ENCODE data around the gene BRAF. TPM values are rescaled to one million over a fixed set of nuclear protein-coding genes. Genes with fewer than 3 reads are reported as not detected.
A peak's percentile ranks its signal among the peaks of the same experiment; 100 is the strongest.

Gene BRAF
- total RNA-seq, result 10 to 100 TPM; 54.3 to 67.7 (median 64.1) TPM
- 84.2 TPM for total RNA-seq (2013)

DNA sequence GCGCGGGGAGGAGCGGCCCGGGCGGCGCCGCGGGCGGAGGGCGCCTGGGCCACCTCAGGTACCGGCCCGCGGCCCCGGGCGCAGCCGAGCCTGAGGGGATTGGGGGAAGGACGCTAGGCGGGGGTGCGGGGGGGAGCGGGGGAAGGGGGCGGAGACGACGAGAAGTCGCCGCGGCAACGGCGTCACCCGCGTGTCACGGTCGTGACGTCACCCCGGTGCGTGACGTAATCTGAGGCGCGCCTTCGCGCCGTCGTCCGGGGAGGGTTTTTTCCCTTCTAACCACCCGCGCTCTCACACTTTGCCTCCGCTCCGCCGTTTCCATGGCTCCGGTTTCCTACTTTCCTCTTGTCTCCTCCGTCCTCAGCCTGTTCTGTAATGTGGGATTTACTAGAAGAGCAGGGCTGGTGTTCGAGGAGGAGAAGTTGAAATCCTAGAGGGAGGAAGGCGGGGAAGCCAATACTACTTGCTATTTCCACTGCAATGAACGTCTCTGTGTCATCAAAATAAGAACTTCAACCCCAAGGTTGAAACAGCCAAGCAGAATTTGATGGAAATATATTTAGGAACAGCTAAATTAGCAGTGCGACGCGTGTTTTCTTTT, at the start of gene BRAF:
Gene BRAF (minus strand): TSS at position 109 of the 601 bp plus-strand sequence. CDS start 226 bp downstream, outside the sequence.
- H3K4me1 Mint-ChIP-seq, result peaks cover 14 to 15% of the 10 kb centered on the region in 2 donors
- no peak within 1 kb of the TSS for H3K27ac Mint-ChIP-seq
- no peaks in the 10 kb centered on the region for H3K9me3 ChIP-seq (ENCODE audit: control insufficient read depth, insufficient read depth, low read length)
- peaks cover 6% of the 10 kb centered on the region for H3K4me1 ChIP-seq (ENCODE audit: control insufficient read depth, insufficient read depth, low read length)
- peaks cover 7 to 9% of the 10 kb centered on the region in 2 donors for H3K27me3 Mint-ChIP-seq (ENCODE audit: low read depth in 2 of 2)
- H3K36me3 Mint-ChIP-seq, result no peaks in the 10 kb centered on the region
- 1% methylated on average over 45 of the region's 56 CpGs for WGBS (ENCODE audit: insufficient coverage)
- H3K36me3 ChIP-seq (ENCODE audit: control insufficient read depth, insufficient read depth, low read length), result no peaks in the 10 kb centered on the region
- H3K4me3 ChIP-seq (ENCODE audit: low read length), result peak within 1 kb of the TSS; percentile 71
- peak within 1 kb of the TSS; percentile 96 for H3K4me3 Mint-ChIP-seq
- no peaks in the 10 kb centered on the region for H3K27me3 ChIP-seq (ENCODE audit: control insufficient read depth, insufficient read depth, low read length)
- ATAC-seq (peak; percentile 59 to 82 (median 65)), DNase-seq (peak; percentile 99)
- peak within 1 kb of the TSS; percentile 95 for H3K27ac ChIP-seq (ENCODE audit: low read length)
- H3K9me3 Mint-ChIP-seq, result no peaks in the 10 kb centered on the region
- intact Hi-C loops (cut with micrococcal nuclease), result loop anchor here (1.0 to 10.0 kb wide), 5 partner anchors 38 to 448 kb away; partner anchors contain the start of genes MKRN1 and NDUFB2
- TF ChIP-seq, protein P1, sequence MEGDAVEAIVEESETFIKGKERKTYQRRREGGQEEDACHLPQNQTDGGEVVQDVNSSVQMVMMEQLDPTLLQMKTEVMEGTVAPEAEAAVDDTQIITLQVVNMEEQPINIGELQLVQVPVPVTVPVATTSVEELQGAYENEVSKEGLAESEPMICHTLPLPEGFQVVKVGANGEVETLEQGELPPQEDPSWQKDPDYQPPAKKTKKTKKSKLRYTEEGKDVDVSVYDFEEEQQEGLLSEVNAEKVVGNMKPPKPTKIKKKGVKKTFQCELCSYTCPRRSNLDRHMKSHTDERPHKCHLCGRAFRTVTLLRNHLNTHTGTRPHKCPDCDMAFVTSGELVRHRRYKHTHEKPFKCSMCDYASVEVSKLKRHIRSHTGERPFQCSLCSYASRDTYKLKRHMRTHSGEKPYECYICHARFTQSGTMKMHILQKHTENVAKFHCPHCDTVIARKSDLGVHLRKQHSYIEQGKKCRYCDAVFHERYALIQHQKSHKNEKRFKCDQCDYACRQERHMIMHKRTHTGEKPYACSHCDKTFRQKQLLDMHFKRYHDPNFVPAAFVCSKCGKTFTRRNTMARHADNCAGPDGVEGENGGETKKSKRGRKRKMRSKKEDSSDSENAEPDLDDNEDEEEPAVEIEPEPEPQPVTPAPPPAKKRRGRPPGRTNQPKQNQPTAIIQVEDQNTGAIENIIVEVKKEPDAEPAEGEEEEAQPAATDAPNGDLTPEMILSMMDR (IDR thresholded peaks at IDR 0.05), result no peak

DNA sequence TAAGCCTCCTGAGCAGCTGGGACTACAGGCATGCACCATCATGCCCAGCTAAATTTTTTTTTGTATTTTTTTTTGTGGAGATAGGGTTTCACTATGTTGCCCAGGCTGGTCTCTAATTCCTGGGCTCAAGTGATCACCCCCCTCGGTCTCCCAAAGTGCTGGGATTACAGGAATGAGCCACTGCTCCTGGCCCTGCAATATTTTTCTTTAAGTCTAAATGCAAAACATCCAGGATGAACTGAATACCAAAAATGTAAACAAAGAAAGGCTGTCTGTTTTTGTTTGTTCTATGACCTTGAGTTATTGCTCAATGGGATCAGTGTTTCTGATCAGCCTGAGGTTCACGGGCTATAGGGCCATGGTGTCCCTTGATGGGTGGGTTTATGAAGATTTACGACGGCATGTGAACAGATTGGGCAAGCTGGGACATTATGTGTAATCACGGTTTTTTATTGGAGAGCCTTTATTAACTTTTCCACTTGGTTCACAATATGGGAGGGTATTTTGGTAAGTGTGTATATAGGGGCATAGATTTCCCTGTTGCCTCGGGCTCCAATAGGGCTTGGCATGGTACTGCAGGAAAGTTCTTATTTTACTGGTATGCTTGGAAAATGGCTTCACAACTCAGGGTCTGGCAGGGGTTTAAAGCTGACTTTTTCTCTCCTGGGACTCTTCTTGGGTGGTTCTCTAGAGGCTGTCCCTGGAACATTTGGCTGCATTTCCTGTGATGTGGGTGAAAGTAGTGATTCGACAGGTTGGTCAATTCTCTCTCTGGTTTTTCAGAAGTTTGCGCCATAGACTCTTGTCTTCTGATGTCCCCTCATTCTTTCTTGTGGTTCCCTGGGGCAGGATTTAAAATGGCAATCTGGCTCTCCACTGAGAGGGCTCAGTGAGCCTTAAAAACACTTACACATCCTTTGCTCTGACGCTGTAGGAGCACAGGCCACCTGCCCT, 48.4 kb upstream of the BRAF start:
- Histone ChIP-seq H3K27me3 (ENCODE audit: control insufficient read depth, insufficient read depth, low read length) (no peaks in the 10 kb centered on the region), H3K9me3 (ENCODE audit: control insufficient read depth, insufficient read depth, low read length) (no peaks in the 10 kb centered on the region), H3K27ac (ENCODE audit: low read length) (no peak overlapping the region), H3K4me1 (ENCODE audit: control insufficient read depth, insufficient read depth, low read length) (no peaks in the 10 kb centered on the region), H3K4me3 (ENCODE audit: low read length) (no peak overlapping the region), H3K36me3 (ENCODE audit: control insufficient read depth, insufficient read depth, low read length) (no peaks in the 10 kb centered on the region)
- intact Hi-C loops (cut with micrococcal nuclease), result no loop called here
- TF ChIP-seq, protein P1 (IDR thresholded peaks at IDR 0.05), result no peak
- ATAC-seq (no peak), DNase-seq (no peak)
- H3K4me1 Mint-ChIP-seq, result peaks cover 13% of the 10 kb centered on the region in 2 donors
- no peak overlapping the region for H3K27ac Mint-ChIP-seq
- H3K36me3 Mint-ChIP-seq, result no peaks in the 10 kb centered on the region
- 84% methylated on average over 9 of the region's 9 CpGs for WGBS (ENCODE audit: insufficient coverage)
- H3K9me3 Mint-ChIP-seq, result no peaks in the 10 kb centered on the region
- H3K27me3 Mint-ChIP-seq (ENCODE audit: low read depth in 2 of 2), result no peaks in the 10 kb centered on the region
- no peak overlapping the region for H3K4me3 Mint-ChIP-seq

DNA sequence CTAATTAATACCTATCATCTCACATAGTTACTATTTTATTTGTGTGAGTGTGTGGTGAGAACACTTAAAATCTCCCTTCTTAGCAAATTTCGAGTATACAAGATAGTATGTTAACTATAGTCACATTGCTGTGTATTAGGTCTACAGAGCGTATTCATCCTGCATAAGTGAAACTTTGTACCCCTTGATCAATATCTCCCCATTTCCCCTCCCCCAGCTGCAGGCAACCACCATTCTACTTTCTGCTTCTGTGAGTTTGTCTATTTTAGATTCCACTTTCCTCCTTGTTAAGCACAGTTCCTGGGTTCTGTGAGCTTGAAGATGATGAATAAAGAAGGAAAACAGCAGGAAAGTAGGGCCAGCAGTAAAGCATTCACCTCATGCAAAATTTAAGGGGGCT, 47.6 kb upstream of the BRAF start:
- Histone ChIP-seq H3K4me3 (ENCODE audit: low read length) (no peak overlapping the region), H3K27me3 (ENCODE audit: control insufficient read depth, insufficient read depth, low read length) (no peaks in the 10 kb centered on the region), H3K36me3 (ENCODE audit: control insufficient read depth, insufficient read depth, low read length) (no peaks in the 10 kb centered on the region), H3K27ac (ENCODE audit: low read length) (no peak overlapping the region), H3K4me1 (ENCODE audit: control insufficient read depth, insufficient read depth, low read length) (no peaks in the 10 kb centered on the region), H3K9me3 (ENCODE audit: control insufficient read depth, insufficient read depth, low read length) (no peaks in the 10 kb centered on the region)
- 91% methylated on average over 1 of the region's 2 CpGs for WGBS (ENCODE audit: insufficient coverage)
- Mint-ChIP-seq H3K36me3 (no peaks in the 10 kb centered on the region), H3K9me3 (no peaks in the 10 kb centered on the region), H3K4me3 (no peak overlapping the region), H3K4me1 (peaks cover 6% of the 10 kb centered on the region in 2 donors), H3K27me3 (ENCODE audit: low read depth in 2 of 2) (peaks cover 3% of the 10 kb centered on the region in 2 donors), H3K27ac (no peak overlapping the region)
- DNase-seq, result no peak
- intact Hi-C loops (cut with micrococcal nuclease), result no loop called here
- no peak for ATAC-seq
- TF ChIP-seq, protein P1 (IDR thresholded peaks at IDR 0.05), result no peak
